ENCODE results near the gene TEAD4.

The TEAD4 gene

GRCh38 chr12:2959192-2959504 lies at the start of gene TEAD4:
TEAD4 (plus strand) TSS chr12:2959397.
- DNase-seq (ENCODE audit: low read depth), result no peak

- no peak for DNase-seq (ENCODE audit: low read depth)
Observed at GRCh38 chr12:2912216-2912575, 47.0 kb upstream of the TEAD4 start.

GRCh38 chr12:2919249-2919648 lies 39.9 kb upstream of the TEAD4 start:
- DNase-seq (ENCODE audit: low read depth), result peak; percentile 3

- no peak for DNase-seq (ENCODE audit: low read depth)
Observed at GRCh38 chr12:2922329-2922728, 36.9 kb upstream of the TEAD4 start.

GRCh38 chr12:2923057-2923456 lies 36.1 kb upstream of the TEAD4 start:
- no peak for DNase-seq (ENCODE audit: low read depth)

- DNase-seq (ENCODE audit: low read depth), result no peak
Observed at GRCh38 chr12:2924019-2924418, 35.2 kb upstream of the TEAD4 start.

- DNase-seq (ENCODE audit: low read depth), result no peak
Observed at GRCh38 chr12:2925322-2925995, 33.7 kb upstream of the TEAD4 start.

- DNase-seq (ENCODE audit: low read depth), result no peak
Observed at GRCh38 chr12:2930865-2931264, 28.3 kb upstream of the TEAD4 start.

- no peak for DNase-seq (ENCODE audit: low read depth)
Observed at GRCh38 chr12:2933586-2933985, 25.6 kb upstream of the TEAD4 start.

GRCh38 chr12:2934371-2934770 lies 24.8 kb upstream of the TEAD4 start:
- DNase-seq (ENCODE audit: low read depth), result no peak

- no peak for DNase-seq (ENCODE audit: low read depth)
Observed at GRCh38 chr12:2936301-2936700, 22.9 kb upstream of the TEAD4 start.

GRCh38 chr12:2937500-2937899 lies 21.7 kb upstream of the TEAD4 start:
- no peak for DNase-seq (ENCODE audit: low read depth)

- DNase-seq (ENCODE audit: low read depth), result no peak
Observed at GRCh38 chr12:2939191-2939590, 20.0 kb upstream of the TEAD4 start.

- DNase-seq (ENCODE audit: low read depth), result no peak
Observed at GRCh38 chr12:2940564-2940963, 18.6 kb upstream of the TEAD4 start.

- no peak for DNase-seq (ENCODE audit: low read depth)
Observed at GRCh38 chr12:2941524-2941923, 17.7 kb upstream of the TEAD4 start.

- DNase-seq (ENCODE audit: low read depth), result no peak
Observed at GRCh38 chr12:2944401-2945047, 14.7 kb upstream of the TEAD4 start.

- no peak for DNase-seq (ENCODE audit: low read depth)
Observed at GRCh38 chr12:2949411-2949810, 9.8 kb upstream of the TEAD4 start.

- DNase-seq (ENCODE audit: low read depth), result no peak
Observed at GRCh38 chr12:2955888-2956287, 3.3 kb upstream of the TEAD4 start.

- no peak for DNase-seq (ENCODE audit: low read depth)
Observed at GRCh38 chr12:2957816-2958431, 1.3 kb upstream of the TEAD4 start.

GRCh38 chr12:2958432-2959191 lies 585 bp upstream of the TEAD4 start:
- DNase-seq (ENCODE audit: low read depth), result peak; percentile 47

GRCh38 chr12:2959505-2960389 lies 550 bp downstream of the TEAD4 start:
- no peak for DNase-seq (ENCODE audit: low read depth)

- DNase-seq (ENCODE audit: low read depth), result no peak
Observed at GRCh38 chr12:2960390-2960956, 1.3 kb downstream of the TEAD4 start.
